CD4-positive, alpha-beta T cell treated with Interferon alpha-2 for 1 hour (primary cell): ENCODE results near the gene LILRA1.
A peak's percentile ranks its signal among the peaks of the same experiment; 100 is the strongest.
"Not testable (repeated sequence)": the region's sequence is repeated elsewhere in the genome, so short reads cannot be mapped to it uniquely, and the experiment has no call there.

Source experiments
- DNase-seq, 2 donors: peaks; one replicate each; pipeline ENCODE4 v3.0.0-alpha.2; 2020 to 2022

Gene LILRA1

DNA sequence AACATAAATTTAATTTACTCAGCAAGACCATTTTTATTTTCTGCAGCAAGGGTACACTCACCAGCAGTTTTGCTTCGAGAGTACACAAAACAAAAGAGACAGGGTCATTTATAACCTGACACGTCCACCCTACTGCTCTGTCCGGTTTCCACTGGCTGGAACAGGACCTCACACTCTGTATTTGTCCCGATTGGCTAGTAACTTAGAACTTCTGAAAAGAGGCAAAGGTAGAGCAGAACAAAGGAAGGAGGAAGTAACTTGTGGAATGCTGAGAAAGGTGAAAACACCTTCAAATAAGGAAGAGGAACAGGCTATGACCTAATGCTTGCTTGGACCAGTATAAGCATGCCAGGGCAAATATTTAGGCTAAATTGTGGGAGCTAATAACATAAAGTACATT, 34.5 kb downstream of the LILRA1 start:
- DNase-seq = not testable (repeated sequence)

DNA sequence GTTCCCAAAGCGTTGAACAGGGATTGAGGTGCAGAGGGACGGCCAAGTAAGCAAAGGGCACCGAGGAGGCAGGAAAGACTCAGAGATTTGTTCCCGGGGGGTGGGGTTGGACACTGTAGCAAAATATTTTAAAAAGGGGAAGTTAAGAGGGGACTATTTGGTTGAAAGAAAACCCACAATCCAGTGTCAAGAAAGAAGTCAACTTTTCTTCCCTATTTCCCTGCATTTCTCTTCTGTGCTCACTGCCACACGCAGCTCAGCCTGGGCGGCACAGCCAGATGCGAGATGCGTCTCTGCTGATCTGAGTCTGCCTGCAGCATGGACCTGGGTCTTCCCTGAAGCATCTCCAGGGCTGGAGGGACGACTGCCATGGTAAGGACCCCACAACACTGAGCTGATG, 36.8 kb downstream of the LILRA1 start, which contains the start of gene LILRB1:
Gene LILRB1, plus strand, starts transcription at position 223 of the 400 bp plus-strand sequence. CDS start 590 bp downstream, outside the sequence.
- not testable (repeated sequence) for DNase-seq

DNA sequence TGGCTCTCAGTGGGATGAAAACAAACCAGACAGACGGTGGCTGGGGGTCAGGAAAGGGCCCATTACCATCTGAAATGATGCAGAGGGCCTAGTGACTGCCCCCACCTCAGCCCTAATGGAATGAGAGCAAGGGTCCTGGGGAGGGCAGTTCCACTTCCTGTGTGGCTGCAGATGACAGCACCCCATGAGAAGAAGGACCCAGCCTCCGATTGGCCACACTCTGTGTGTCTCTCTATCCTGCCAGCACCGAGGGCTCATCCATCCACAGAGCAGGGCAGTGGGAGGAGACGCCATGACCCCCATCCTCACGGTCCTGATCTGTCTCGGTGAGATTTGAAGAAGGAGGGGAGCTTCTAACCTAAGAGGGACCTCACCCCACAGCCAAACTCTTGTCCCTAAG, 37.4 kb downstream of the LILRA1 start:
- no peak for DNase-seq

DNA sequence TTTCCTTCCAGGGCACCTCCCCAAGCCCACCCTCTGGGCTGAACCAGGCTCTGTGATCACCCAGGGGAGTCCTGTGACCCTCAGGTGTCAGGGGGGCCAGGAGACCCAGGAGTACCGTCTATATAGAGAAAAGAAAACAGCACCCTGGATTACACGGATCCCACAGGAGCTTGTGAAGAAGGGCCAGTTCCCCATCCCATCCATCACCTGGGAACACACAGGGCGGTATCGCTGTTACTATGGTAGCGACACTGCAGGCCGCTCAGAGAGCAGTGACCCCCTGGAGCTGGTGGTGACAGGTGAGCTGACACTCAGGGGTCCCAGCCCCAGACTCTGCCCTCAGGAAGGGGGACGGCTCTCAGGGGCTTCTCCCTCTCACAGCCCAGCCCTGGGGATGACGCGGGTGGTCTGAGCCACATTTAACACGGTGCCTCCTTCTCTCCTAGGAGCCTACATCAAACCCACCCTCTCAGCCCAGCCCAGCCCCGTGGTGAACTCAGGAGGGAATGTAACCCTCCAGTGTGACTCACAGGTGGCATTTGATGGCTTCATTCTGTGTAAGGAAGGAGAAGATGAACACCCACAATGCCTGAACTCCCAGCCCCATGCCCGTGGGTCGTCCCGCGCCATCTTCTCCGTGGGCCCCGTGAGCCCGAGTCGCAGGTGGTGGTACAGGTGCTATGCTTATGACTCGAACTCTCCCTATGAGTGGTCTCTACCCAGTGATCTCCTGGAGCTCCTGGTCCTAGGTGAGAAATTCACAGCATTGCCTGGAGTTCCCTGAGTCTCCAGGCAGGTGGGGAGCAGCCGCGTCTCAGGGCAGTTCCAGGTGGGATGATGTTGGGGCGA, 38.3 kb downstream of the LILRA1 start:
- DNase-seq = not testable (repeated sequence)

DNA sequence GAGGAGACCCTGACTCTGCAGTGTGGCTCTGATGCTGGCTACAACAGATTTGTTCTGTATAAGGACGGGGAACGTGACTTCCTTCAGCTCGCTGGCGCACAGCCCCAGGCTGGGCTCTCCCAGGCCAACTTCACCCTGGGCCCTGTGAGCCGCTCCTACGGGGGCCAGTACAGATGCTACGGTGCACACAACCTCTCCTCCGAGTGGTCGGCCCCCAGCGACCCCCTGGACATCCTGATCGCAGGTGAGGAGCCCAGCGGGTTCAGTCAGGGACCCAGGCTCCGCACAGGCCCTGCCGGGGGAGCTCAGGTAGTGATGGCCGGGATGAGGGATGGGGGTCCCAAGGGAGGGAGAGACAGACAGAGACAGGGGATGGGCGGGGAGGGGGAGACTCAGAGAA, 39.1 kb downstream of the LILRA1 start:
- not testable (repeated sequence) for DNase-seq

DNA sequence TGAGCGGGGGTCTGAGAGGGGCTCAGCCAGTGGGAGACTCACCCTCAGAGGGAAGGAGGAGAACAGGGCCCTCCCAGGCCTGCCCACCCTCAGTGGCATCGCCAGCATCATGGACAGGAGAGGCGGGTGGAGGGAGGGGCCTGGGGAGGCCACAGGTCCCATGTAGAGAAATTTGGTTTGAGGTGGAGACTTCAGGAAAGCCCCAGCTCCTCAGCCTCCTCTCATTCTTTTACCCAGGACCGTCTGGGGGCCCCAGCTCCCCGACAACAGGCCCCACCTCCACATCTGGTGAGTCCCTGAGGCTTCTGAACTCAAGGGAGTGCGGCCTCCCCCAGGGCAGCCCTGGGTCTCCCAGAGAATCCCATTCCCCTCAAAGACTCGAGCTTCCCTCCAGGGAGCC, 40.0 kb downstream of the LILRA1 start:
- DNase-seq = no peak

DNA sequence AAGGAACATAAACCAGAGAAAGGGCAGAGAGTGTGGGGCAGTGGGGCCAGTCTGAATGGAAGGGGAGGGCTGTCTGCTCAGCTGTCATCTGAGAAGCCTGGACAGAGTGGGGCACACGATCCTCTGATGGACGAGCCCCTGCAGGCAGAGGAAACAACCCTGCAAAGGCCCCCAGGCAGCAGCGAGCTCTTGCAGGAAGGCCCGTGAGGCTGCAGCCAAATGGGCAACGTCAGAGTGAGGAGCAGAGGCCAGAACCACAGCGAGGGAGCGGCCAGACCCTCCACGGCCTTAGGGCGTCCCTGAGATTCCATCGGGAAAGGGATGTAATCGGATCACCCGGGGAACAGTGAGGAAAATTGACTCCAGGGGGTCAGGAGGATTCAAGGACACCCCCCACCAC, 42.6 kb downstream of the LILRA1 start:
- not testable (repeated sequence) for DNase-seq

DNA sequence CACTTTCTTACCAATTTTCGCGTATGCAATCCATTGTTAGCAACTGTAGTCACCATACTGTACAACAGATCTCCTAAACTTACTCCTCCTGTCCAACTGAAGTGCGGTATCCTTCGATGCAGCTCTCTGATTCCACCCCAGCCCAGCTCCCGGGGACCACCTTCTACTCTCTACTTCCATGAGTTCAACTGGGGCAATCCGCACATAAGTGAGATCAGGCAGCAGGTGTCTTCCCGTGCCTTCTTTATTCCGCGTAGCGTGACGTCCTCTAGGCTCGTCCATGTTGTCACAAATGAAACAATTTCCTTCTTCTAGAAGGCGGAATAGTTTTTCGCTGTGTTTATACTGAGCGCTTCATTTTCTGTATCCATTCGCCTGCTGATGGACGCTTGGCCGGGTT, 45.3 kb downstream of the LILRA1 start:
- no peak for DNase-seq

DNA sequence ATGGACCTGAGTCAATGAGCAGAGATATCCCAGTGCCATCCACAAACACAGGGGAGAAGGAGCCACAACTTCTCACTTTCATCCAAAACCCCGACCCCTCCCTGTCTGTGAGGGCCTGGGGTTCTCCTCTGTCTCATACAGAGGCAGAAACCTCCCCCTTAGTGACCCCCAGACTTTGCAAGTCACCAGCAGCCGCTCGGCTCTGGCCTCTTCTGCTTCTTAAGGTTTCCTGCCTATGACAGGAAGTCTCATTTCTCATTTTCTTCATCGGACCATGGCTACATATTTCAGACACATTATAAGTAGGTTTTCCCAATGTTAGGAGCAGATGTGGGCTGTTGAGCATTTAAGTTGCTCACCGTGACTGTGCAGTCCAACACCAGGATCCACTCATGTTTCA, 49.5 kb downstream of the LILRA1 start:
- peak in 1 of 2 donors; percentile 36 for DNase-seq

DNA sequence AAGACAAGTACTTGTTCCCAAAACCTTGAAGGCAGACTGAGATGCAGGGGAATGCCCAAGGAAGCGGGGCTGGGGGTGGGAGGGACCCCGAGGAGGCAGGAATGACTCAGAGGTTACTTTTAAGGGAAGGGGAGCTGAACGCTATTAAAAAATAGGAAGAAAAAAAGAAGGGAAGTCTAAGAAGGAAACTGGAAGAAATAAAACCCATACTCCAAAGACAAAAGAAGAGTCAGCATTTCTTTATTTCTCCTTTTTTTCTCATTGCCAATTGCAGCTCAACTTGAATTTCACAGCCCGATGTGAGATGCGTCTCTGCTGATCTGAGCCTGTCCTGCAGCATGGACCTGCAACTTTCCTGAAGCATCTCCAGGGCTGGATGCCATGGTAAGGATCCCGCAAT, 50.2 kb downstream of the LILRA1 start:
- DNase-seq = peak in 1 of 2 donors; percentile 21

DNA sequence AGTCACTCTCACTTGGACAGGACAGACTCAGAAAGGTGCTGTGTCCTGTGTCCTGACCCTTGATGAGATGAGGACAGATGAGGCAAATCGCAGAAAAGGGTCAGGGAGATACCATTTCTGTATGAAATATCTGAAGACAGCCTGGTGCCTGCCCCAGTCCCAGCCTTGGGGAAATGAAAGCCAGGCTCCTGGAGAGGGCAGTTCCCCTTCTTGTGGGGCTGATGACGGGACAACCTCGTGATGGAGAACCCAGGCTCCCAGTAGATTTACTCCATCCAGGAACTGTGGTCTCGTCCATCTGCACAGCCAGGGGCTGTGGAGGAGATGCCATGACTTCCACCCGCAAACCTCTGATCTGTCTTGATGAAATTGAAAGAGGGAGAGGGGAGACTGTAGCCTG, 50.6 kb downstream of the LILRA1 start:
- DNase-seq = peak; percentile 14 to 64

DNA sequence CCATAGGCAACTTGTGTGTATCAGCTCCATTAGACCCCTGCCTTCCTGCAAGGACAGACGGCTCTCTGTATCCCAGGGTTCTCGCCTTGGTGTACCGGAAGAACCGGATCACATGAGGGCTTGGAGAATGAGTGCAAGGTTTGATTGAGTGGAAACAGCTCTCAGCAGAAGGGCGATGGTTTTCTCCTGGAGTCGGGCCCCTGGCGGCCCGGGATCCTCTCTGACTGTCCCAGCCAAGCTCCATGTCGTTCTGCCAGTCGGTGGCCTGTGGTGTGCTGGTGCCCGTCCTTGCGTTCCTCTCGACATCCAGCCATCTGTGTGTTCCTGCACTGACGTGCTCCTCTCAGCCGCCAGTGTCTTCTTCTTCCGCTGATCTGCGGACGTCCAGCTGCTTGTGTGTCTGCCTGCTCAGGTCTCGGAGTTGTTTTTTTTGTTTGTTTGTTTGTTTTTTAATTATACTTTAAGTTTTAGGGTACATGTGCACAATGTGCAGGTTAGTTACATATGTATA, 53.0 kb downstream of the LILRA1 start:
- DNase-seq = no peak

DNA sequence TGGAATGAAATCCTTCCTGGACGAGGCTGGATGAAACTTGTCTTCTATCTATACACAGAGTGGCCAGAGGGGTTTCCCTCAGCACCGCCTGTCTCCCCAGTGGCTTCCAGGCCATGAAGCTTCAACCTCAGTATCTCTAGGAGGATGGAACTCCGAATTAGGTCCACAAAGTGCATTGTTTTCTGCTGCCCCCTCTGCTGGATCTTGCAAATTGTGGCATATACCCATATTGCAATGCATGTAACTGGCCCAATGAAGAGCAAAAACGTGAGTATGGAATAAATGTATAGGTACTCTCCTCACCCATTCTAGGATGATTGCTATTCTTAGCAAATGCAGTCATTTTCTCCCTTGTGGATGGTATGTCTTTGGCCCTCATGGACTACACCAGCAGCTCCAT, 54.7 kb downstream of the LILRA1 start:
- no peak for DNase-seq

DNA sequence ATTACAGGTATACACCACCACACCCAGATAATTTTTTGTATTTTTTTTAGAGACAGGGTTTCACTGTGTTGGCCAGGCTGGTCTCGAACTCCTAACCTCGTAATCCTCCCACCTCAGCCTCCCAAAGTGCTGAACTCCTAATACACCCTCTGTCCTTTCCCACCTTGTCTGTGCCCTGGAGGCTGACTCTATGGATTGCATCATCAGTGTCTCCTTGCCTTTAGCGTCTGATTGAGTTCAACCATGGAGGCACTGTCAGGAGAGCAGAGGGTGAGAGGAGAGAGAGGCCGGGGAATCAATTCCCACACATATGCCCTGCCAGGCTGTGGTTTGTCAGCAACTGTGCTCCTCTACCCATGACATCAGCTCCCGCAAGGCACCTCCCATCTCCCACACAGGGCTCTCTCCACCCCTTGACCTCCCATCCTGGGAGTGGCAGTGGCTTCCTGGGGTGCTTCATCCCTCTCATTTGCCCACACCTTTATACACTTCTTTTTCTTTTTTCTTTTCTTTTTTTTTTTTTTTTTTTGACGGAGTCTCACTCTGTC, 56.8 kb downstream of the LILRA1 start:
- no peak for DNase-seq
